CD4-positive, CD25-positive, alpha-beta regulatory T cell (primary cell): ENCODE measurements around the gene KCNRG. TPM values are rescaled to one million over a fixed set of nuclear protein-coding genes. Genes with fewer than 3 reads are reported as not detected.

Source experiments
- ATAC-seq, 2 donors: fragments of 150-1000 bp; cut with Tn5 transposase; one replicate each; pipeline ENCODE4 v1.10.0; 2021; ENCODE audit warnings: low read depth in 2 of 2, moderate number of reproducible peaks in 2 of 2, moderate library complexity in 1 of 2
- DNase-seq, 3 donors: peaks; one replicate each; pipeline versions ENCODE4 v3.0.0 to v3.0.0-alpha.2; 2012 to 2022; ENCODE audit warnings: mixed read lengths in 1 of 3
- H3K27ac ChIP-seq: one replicate; pipeline ENCODE4 v1.7.0; 2013; ENCODE audit warnings: mild to moderate bottlenecking, low read length; ENCODE audit not compliant: insufficient read depth, poor library complexity, severe bottlenecking
- H3K27me3 ChIP-seq: one replicate; pipeline ENCODE4 v1.7.0; 2013; ENCODE audit warnings: low read length; ENCODE audit not compliant: control insufficient read depth, insufficient read depth
- H3K36me3 ChIP-seq: one replicate; pipeline ENCODE4 v1.7.0; 2013; ENCODE audit warnings: mild to moderate bottlenecking, low read length, moderate library complexity; ENCODE audit not compliant: control insufficient read depth, insufficient read depth
- H3K4me1 ChIP-seq: 2 replicates; pipeline ENCODE4 v1.7.0; 2013; ENCODE audit warnings: mild to moderate bottlenecking, low read length; ENCODE audit not compliant: insufficient read depth, control insufficient read depth, poor library complexity, severe bottlenecking
- H3K4me3 ChIP-seq: one replicate; pipeline ENCODE4 v1.7.0; 2013; ENCODE audit warnings: low read depth, mild to moderate bottlenecking, low read length, moderate library complexity
- H3K9me3 ChIP-seq, 2 experiments: 1 replicate in 1 of 2; 2 replicates in 1 of 2; pipeline ENCODE4 v1.7.0; 2013; ENCODE audit warnings: low read length in 2 of 2, mild to moderate bottlenecking in 1 of 2, moderate library complexity in 1 of 2; ENCODE audit not compliant: control insufficient read depth in 2 of 2
- H3K27ac Mint-ChIP-seq, 3 donors: one replicate each; pipeline ENCODE4 v1.8.0; 2020 to 2022; ENCODE audit warnings: mild to moderate bottlenecking in 3 of 3, mixed read lengths in 3 of 3, moderate library complexity in 2 of 3
- H3K27me3 Mint-ChIP-seq: one replicate; pipeline ENCODE4 v1.8.0; 2022; ENCODE audit warnings: mild to moderate bottlenecking, mixed read lengths
- H3K36me3 Mint-ChIP-seq: one replicate; pipeline ENCODE4 v1.8.0; 2020; ENCODE audit warnings: mixed read lengths
- H3K4me1 Mint-ChIP-seq, 4 donors: one replicate each; pipeline ENCODE4 v1.8.0; 2020 to 2022; ENCODE audit warnings: mixed read lengths in 4 of 4, mild to moderate bottlenecking in 1 of 4
- H3K4me3 Mint-ChIP-seq, 4 donors: one replicate each; pipeline ENCODE4 v1.8.0; 2020 to 2022; ENCODE audit warnings: mild to moderate bottlenecking in 4 of 4, mixed read lengths in 4 of 4, moderate library complexity in 3 of 4
- H3K9me3 Mint-ChIP-seq, 7 donors: one replicate each; pipeline ENCODE4 v1.8.0; 2020 to 2022; ENCODE audit warnings: mixed read lengths in 7 of 7, mild to moderate bottlenecking in 3 of 7, moderate library complexity in 2 of 7
- polyA plus RNA-seq, 4 donors: library from polyadenylated mRNA; unstranded; fragments of 300-500 nt; fragmentation: Illumina TruSeq; gene quantifications; one replicate each; pipeline ENCODE4 v1.2.3, GENCODE V29; 2021
- total RNA-seq: library from RNA; stranded (reverse); gene quantifications from one replicate; pipeline ENCODE4 v1.2.3, GENCODE V29; 2022

The KCNRG gene
- total and polyA plus RNA-seq, 5 donors from 2014 or later, result 0.15 to 0.89 (median 0.47) TPM

DNA sequence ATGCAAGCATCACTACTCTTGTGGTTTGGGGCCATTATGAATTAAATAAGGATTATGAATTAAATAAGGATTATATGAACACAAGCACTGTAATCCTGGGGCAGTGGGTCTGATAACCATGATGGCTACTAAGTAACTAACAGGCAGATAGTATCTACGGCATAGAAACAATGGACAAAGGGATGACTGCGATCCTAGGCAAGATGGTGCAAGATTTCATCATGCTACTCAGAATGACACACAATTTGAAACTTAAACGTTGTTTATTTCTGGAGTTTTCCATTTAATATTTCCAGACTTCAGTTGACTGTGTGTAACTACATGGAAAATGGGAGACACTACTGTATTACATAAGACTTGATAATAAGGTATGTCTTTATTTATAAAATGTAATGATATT, 15.1 kb downstream of the KCNRG start:
- no peaks in the 10 kb centered on the region for H3K27me3 Mint-ChIP-seq
- Histone ChIP-seq H3K4me1 (no peaks in the 10 kb centered on the region), H3K9me3 (no peaks in the 10 kb centered on the region), H3K27me3 (no peaks in the 10 kb centered on the region), H3K36me3 (peaks cover 4% of the 10 kb centered on the region), H3K4me3 (no peak overlapping the region), H3K27ac (no peak overlapping the region)
- no peak overlapping the region for H3K27ac Mint-ChIP-seq
- H3K4me3 Mint-ChIP-seq, result no peak overlapping the region
- H3K36me3 Mint-ChIP-seq, result peaks cover 17% of the 10 kb centered on the region
- ATAC-seq (no peak), DNase-seq (no peak)
- H3K9me3 Mint-ChIP-seq, result no peaks in the 10 kb centered on the region
- peaks cover 4 to 20% (median 9%) of the 10 kb centered on the region in 4 donors for H3K4me1 Mint-ChIP-seq

DNA sequence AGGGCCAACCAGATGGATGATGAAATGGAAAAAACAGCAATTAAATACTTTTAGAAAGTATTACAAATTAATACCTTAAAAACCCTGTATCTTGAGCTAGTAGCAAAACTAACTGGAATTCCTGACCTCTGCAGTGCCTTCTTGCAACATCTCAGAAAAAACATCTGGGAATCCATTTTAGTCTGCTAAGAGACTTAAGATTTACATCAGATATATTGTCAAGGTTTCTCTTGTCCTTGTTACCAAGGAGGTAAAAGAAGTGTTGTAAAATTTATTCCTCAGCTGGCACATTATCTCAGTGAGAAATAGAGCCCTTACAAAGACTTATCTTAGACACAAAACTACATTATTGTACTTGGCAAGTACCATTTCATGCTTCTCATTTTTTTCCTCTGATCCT, 18.5 kb downstream of the KCNRG start:
- no peaks in the 10 kb centered on the region for H3K27me3 Mint-ChIP-seq
- DNase-seq (no peak), ATAC-seq (no peak)
- no peak overlapping the region for H3K4me3 Mint-ChIP-seq
- no peaks in the 10 kb centered on the region for H3K9me3 Mint-ChIP-seq
- H3K36me3 Mint-ChIP-seq, result peaks cover 3% of the 10 kb centered on the region
- no peaks in the 10 kb centered on the region for H3K27me3 ChIP-seq
- no peak overlapping the region for H3K27ac Mint-ChIP-seq
- no peak overlapping the region for H3K27ac ChIP-seq
- no peak overlapping the region for H3K4me3 ChIP-seq
- H3K36me3 ChIP-seq, result no peaks in the 10 kb centered on the region
- H3K9me3 ChIP-seq, result no peaks in the 10 kb centered on the region
- no peaks in the 10 kb centered on the region for H3K4me1 ChIP-seq
- H3K4me1 Mint-ChIP-seq, result peaks cover 0 to 6% (median 4%) of the 10 kb centered on the region in 4 donors

DNA sequence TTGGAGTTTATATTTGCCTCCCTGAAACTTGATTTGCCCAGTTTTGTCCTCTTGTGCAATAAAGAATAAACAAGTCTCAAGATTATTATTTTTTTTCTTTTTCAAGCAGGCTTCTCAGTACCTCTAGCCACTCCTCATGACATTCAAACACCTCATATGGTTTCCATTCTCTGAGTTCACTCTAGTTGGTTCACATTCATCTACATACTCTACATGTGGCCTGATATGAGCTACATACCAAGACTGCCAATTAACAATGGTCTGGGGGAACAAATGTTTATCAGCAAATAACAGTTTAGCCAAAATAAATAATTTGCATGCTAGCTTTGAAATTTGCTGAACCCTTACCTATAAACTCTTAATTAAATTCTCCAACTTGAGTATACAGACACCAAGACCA, 22.5 kb downstream of the KCNRG start:
- H3K4me3 ChIP-seq, result no peak overlapping the region
- no peak for ATAC-seq
- H3K27ac ChIP-seq, result no peak overlapping the region
- no peaks in the 10 kb centered on the region for H3K27me3 Mint-ChIP-seq
- no peaks in the 10 kb centered on the region for H3K9me3 ChIP-seq
- no peak overlapping the region for H3K4me3 Mint-ChIP-seq
- H3K4me1 ChIP-seq, result no peaks in the 10 kb centered on the region
- H3K4me1 Mint-ChIP-seq, result peaks cover 0 to 6% (median 3%) of the 10 kb centered on the region in 4 donors
- peak overlapping the region in 2 of 3 donors; percentile 74 to 75 for H3K27ac Mint-ChIP-seq
- no peaks in the 10 kb centered on the region for H3K9me3 Mint-ChIP-seq
- H3K36me3 Mint-ChIP-seq, result no peaks in the 10 kb centered on the region
- peaks cover 10% of the 10 kb centered on the region for H3K36me3 ChIP-seq
- DNase-seq, result no peak
- H3K27me3 ChIP-seq, result no peaks in the 10 kb centered on the region

DNA sequence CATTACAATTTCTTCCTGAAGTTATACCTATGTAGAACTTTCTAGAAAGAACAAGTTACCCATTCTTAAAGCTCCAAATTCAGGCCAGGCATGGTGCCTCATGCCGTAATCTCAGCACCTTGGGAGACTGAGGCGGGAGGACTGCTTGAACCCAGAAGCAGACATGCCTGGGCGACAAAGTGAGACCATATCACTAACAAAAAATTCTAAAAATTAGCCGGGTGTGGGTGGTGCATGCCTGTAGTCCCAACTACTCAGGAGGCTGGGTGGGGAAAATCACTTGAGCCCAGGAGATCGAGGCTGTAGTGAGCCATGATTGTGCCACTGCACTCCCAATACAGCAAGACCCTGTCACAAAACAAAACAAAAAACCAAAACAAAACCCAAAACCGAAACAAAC, 23.0 kb downstream of the KCNRG start:
- no peaks in the 10 kb centered on the region for H3K27me3 Mint-ChIP-seq
- H3K9me3 ChIP-seq, result no peaks in the 10 kb centered on the region
- peaks cover 10% of the 10 kb centered on the region for H3K36me3 ChIP-seq
- no peaks in the 10 kb centered on the region for H3K27me3 ChIP-seq
- H3K27ac ChIP-seq, result no peak overlapping the region
- no peak for ATAC-seq
- H3K4me1 Mint-ChIP-seq, result peaks cover 0 to 6% (median 2%) of the 10 kb centered on the region in 4 donors
- no peaks in the 10 kb centered on the region for H3K36me3 Mint-ChIP-seq
- H3K4me3 Mint-ChIP-seq, result no peak overlapping the region
- H3K4me1 ChIP-seq, result no peaks in the 10 kb centered on the region
- no peaks in the 10 kb centered on the region for H3K9me3 Mint-ChIP-seq
- H3K27ac Mint-ChIP-seq, result peak overlapping the region in 1 of 3 donors; percentile 75
- no peak for DNase-seq
- H3K4me3 ChIP-seq, result no peak overlapping the region

DNA sequence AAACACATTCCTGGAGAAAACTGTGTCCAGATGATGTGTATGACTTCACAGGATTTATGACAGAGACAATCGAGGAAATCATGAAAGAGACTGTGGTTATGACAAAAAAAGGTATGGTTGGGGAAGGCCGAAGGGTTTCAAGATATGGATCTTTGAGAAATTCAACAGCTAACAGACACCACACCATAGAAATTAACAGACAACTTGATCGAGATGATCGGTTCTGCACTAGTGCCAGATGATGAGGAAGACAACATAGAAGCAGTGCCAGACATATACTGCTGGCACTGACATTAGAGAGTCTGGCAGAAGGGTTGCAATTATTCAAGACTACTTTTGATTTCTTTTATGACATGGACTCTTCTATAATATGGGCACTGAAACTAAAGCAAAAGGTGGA, 37.2 kb downstream of the KCNRG start:
- H3K27ac ChIP-seq, result no peak overlapping the region
- Mint-ChIP-seq H3K36me3 (peaks cover 15% of the 10 kb centered on the region), H3K27ac (peak overlapping the region in 2 of 3 donors; percentile 14 to 64), H3K4me1 (peaks cover 16 to 38% (median 29%) of the 10 kb centered on the region in 4 donors), H3K27me3 (no peaks in the 10 kb centered on the region), H3K4me3 (no peak overlapping the region), H3K9me3 (peaks cover 0 to 5% (median 0%) of the 10 kb centered on the region in 7 donors)
- no peaks in the 10 kb centered on the region for H3K9me3 ChIP-seq
- H3K27me3 ChIP-seq, result no peaks in the 10 kb centered on the region
- DNase-seq (no peak), ATAC-seq (no peak)
- peaks cover 10% of the 10 kb centered on the region for H3K36me3 ChIP-seq
- no peak overlapping the region for H3K4me3 ChIP-seq
- no peaks in the 10 kb centered on the region for H3K4me1 ChIP-seq

DNA sequence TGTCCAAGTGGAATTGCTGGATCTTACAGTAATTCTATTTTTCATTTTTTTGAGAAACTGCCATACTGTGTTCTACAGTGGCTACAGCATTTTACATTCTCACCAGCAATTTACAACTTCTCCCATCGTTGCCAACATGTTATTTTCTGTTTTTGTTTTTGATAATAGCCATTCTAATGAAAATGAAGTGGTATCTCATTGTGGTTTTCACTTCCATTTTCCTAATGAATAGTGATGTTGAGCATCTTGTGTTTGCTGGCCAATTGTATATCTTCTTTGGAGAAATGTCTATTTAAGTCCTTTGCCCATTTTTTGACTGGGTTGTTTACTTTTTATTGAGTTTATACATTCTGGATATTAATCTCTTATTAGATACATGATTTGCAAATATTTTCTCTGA, 38.6 kb downstream of the KCNRG start:
- H3K4me1 ChIP-seq, result no peaks in the 10 kb centered on the region
- peak overlapping the region in 1 of 3 donors; percentile 52 for H3K27ac Mint-ChIP-seq
- ATAC-seq, result no peak
- DNase-seq, result no peak
- H3K9me3 Mint-ChIP-seq, result peaks cover 0 to 5% (median 0%) of the 10 kb centered on the region in 7 donors
- H3K4me1 Mint-ChIP-seq, result peaks cover 24 to 42% (median 32%) of the 10 kb centered on the region in 4 donors
- no peaks in the 10 kb centered on the region for H3K9me3 ChIP-seq
- no peaks in the 10 kb centered on the region for H3K27me3 ChIP-seq
- no peak overlapping the region for H3K27ac ChIP-seq
- H3K4me3 ChIP-seq, result no peak overlapping the region
- H3K4me3 Mint-ChIP-seq, result no peak overlapping the region
- H3K36me3 Mint-ChIP-seq, result peaks cover 18% of the 10 kb centered on the region
- peaks cover 15% of the 10 kb centered on the region for H3K36me3 ChIP-seq
- H3K27me3 Mint-ChIP-seq, result no peaks in the 10 kb centered on the region

DNA sequence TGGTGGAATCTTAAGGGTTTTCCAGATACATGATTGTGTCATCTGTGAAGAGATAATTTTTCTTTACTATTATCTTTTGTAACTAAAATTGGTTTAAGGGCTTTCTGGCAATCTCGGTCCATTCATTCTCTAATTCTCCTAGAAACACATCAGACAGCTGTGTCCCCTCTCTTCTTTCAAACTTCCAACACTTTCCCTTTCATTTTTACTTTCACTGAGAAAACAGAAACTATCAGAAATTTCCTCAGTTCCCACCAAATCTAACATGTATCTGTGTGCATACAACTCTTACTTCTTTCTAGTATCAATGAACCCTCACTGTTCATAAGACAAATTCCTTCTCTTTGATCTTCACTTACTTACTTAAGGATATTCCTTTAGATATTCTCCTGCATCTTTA, 40.2 kb downstream of the KCNRG start:
- Histone ChIP-seq H3K27ac (no peak overlapping the region), H3K27me3 (no peaks in the 10 kb centered on the region), H3K4me1 (no peaks in the 10 kb centered on the region), H3K9me3 (no peaks in the 10 kb centered on the region), H3K4me3 (no peak overlapping the region), H3K36me3 (peaks cover 19% of the 10 kb centered on the region)
- ATAC-seq (no peak), DNase-seq (no peak)
- Mint-ChIP-seq H3K36me3 (peaks cover 17% of the 10 kb centered on the region), H3K9me3 (peaks cover 0 to 5% (median 0%) of the 10 kb centered on the region in 7 donors), H3K4me1 (peaks cover 21 to 38% (median 32%) of the 10 kb centered on the region in 4 donors), H3K27me3 (no peaks in the 10 kb centered on the region), H3K27ac (peak overlapping the region in 1 of 3 donors; percentile 50), H3K4me3 (no peak overlapping the region)

DNA sequence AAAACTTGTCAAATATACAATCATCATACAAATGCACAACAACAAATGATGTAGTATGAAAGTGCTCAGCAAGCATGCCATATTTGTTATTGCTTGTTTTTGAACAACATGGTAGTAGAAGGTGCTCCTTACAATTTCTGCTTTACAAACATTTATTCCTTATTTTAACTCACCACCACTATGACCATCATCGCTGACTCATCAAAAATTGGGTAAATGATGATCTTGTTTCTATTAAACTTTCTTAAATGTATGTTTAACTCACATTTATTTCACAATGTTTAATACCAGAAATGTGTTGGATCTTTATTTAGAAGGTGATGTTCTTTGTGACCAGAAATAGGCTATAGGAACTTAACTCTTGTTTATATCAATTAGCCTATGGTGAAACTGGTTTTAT, 45.5 kb downstream of the KCNRG start:
- ATAC-seq, result no peak
- Mint-ChIP-seq H3K4me3 (no peak overlapping the region), H3K9me3 (no peaks in the 10 kb centered on the region), H3K27ac (peak overlapping the region in 1 of 3 donors; percentile 39), H3K36me3 (peaks cover 9% of the 10 kb centered on the region), H3K4me1 (peaks cover 4 to 33% (median 17%) of the 10 kb centered on the region in 4 donors), H3K27me3 (no peaks in the 10 kb centered on the region)
- DNase-seq, result no peak
- peaks cover 24% of the 10 kb centered on the region for H3K36me3 ChIP-seq
- no peak overlapping the region for H3K4me3 ChIP-seq
- no peak overlapping the region for H3K27ac ChIP-seq
- H3K4me1 ChIP-seq, result no peaks in the 10 kb centered on the region
- H3K27me3 ChIP-seq, result no peaks in the 10 kb centered on the region
- H3K9me3 ChIP-seq, result no peaks in the 10 kb centered on the region
